Right lobe of liver (tissue), 4 donors: ENCODE data around the gene TOR1B.

Experiments
- CTCF ChIP-seq, 4 donors: fragments of 200-600 bp in 3 of 4; fragments of 450-650 bp in 1 of 4; IDR thresholded peaks; one replicate each; pipeline versions ENCODE4 v1.5.1 to v1.8.0; 2016 to 2022; ENCODE audit warnings: antibody characterized with exemption in 4 of 4, mild to moderate bottlenecking in 2 of 4
- POLR2A ChIP-seq: fragments of 450-650 bp; IDR thresholded peaks from one replicate; pipeline ENCODE4 v1.6.1; 2017; ENCODE audit warnings: antibody characterized with exemption, mild to moderate bottlenecking
- donor health status: DM: no; HTN: no; CAD: no.
- donor health status: DM: no; HTN: no; CAD: no.
- donor health status: DM: no; HTN: yes; CAD: no.

- TF ChIP-seq POLR2A, result no peak
- no peak for TF ChIP-seq CTCF (IDR thresholded peaks at IDR 0.05)
These were observed 21.9 kb upstream of the TOR1B start for GRCh38 chr9:129781131-129781530.
